Stimulated activated CD4-positive, alpha-beta T cell treated with anti-CD3 and anti-CD28 coated beads, Interleukin-15, amount 100 ng/mL, for 1 hour (primary cell): ENCODE data around the gene ONECUT3.
"Not testable (repeated sequence)": the region's sequence is repeated elsewhere in the genome, so short reads cannot be mapped to it uniquely, and the experiment has no call there.

Experiments used
- DNase-seq, 2 donors: peaks; one replicate each; pipeline ENCODE4 v3.0.0-alpha.2; 2020; ENCODE audit warnings: low read depth in 1 of 2, low spot score in 1 of 2

ONECUT3 gene

DNA sequence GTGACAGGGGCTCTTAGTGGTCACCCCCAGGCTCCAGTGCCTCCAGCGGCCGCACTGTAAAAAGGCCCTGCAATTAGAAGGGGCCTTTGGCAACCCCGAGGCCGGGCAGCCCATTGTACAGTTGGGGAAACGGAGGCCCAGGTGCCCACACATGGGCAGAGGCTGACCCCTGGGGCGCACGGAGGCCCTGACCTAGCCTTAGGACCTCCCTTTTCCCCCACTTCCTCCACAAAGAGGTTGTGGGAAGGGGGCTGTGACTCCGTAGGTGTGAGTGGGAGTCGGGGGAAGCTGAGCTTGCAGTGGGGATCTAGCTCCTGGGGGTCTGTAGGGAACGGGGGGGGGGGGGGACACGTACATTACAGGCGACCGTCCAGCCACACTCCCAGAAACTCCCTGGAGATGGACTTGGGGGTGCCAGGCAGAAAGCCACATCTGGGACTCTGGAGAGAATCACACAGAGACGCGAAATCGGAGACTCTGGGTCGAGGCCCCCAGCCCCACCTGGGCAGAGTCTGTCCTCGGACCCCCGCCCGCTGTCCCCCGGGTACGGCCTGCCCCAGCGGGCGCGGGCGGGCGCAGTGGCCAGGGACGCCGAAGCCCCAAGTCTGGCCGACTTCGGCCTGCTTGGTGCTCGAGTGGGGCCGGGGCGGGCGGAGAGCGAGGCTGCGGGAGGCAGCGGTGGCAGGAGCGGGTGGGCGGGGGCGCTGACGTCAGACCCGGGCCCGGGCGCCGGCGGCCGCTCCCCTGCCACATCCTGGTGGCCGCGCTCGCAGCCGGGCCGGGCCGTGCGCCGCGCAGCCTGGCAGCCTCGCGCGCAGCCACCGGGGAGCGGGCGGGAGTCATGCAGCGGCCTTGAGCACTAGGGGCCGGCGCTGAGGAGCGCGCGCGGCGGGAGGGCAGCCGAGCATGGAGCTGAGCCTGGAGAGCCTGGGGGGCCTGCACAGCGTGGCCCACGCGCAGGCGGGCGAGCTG, at the start of gene ONECUT3:
Gene ONECUT3 (plus strand): TSS at position 750 of the 972 bp plus-strand sequence. CDS start 157 bp downstream, at position 907.
- no peak for DNase-seq

DNA sequence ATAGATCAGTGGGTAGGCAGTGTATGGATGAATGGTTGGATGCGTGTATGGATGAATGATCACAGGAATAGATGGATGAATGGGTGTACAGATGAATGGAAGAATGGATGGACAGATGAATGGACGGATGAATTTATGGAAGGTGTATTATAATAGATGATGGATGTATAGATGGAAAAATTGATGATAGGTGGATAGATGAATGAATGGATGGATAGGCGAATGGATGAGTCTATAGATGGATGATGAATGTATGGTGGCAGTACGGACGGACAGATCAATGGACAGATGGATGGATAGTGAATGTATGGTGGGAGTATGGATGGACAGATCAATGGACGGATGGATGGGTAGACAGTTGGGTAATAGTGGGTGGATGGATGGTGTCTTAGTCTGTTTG, 49.0 kb upstream of the ONECUT3 start:
- DNase-seq = no peak

DNA sequence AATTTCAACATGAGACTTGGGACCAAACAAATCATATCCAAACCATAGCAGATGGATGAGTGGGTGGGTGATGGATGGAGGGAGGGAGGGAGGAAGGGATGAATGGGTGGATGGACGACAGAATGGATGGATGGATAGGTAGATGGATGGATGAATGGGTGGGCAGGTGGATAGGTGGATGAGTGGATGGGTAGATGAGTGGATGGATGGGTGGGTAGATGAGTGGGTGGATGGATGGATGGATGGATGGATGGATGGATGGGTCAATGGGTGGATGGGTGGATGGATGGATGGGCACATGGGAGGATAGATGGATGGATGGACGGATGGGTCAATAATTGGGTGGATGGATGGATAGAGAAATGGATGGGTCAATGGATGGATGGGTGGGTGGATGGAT, 47.9 kb upstream of the ONECUT3 start:
- no peak for DNase-seq

DNA sequence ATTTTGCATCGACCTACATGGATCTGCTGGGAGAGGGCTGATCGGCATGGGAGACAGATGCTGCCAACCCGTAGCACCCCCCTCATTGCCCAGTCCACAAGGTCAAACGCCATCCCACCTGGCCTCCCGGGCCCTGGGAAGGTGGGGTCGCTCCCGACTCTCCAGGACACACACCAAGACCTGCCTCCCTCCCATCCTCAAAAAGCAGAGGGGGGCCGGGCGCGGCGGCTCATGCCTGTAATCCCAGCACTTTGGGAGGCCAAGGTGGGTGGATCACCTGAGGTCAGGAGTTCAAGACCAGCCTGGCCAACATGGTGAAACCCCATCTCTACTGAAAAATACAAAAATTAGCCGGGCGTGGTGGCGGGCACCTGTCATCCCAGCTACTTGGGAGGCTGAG, 46.7 kb upstream of the ONECUT3 start:
- DNase-seq = not testable (repeated sequence)

DNA sequence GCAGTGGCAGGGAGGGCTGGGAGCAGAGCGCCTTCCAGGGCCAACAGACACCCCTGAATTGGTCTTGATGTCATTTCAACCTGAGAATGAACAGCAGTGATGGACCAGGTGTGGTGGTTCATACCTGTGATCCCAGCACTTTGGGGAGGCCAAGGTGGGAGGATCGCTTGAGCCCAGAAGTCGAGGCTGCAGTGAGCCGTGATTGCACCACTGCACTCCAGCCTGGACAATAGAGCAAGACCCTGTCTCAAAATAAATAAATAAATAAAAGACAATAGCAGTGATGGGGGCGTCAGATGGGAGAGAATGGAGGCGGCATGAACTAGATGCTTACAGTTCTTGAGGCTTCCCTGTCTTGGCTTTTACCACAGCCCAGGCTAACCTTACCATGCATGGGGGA, 46.1 kb upstream of the ONECUT3 start:
- no peak for DNase-seq

DNA sequence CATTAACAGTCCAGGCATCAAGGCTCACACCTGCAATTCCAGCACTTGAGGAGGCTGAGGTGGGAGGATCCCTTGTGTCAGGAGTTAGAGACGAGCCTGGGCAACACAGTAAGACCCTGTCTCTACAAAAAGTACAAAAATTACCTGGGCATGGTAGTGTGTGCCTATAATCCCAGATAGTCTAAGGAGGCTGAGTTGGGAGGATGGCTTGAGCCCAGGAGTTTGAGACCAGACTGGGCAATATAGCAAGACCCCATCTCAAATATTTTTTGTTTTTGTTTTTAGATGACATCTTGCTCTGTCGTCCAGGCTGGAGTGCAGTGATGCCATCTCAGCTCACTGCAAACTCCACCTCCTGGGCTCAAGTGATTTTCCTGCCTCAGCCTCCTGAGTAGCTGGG, 40.1 kb upstream of the ONECUT3 start:
- DNase-seq = no peak

DNA sequence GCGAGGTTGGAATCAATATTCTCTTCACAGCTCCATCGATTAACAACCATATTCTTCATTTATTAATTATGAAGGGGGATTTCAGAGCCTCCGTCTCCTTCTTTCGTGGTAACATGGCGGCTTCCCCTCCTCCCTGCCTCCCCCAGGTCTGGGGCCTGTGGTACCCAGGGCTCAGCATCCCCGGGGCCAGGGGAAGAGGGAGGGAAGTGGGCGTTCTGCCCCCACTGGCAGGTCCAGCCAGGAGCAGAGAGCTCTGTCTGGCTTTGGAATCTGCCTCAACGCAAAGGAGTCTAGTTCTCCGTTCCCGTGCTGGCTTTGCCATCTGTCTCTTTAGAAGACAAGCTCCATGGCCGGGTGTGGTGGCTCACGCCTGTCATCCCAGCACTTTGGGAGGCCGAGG, 37.8 kb upstream of the ONECUT3 start:
- no peak for DNase-seq

DNA sequence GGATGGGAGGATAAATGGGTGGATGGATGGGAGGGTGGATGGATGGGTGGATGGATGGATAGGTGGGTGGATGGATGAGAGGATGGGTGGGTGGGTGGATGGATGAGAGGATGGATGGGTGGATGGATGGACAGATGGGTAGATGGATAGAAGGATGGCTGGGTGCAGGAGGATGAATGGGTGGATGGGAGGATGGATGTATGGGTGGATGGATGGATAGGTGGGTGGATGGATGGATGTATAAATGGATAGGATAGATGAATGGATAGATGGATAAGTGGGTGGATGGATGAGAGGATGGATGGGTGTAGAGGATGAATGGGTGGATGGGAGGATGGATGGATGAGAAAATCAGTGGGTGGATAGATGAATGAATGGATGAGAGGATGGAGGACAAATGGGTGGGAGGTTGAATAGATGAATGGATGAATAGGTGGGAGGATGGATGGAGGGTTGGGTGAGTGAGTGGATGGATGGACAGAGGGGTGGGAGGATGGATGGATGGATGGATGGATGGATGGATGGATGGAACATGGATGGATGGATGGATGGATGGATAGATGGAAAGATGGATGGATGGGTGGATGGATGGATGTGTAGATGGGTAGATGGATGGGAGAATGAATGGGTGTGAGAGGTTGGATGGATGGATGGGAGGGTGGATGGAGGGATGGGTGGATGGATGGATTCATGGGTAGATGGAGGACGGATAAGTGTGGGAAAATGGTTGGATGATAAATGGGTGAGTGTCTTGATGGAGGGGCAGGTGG, 35.9 kb upstream of the ONECUT3 start:
- no peak for DNase-seq

DNA sequence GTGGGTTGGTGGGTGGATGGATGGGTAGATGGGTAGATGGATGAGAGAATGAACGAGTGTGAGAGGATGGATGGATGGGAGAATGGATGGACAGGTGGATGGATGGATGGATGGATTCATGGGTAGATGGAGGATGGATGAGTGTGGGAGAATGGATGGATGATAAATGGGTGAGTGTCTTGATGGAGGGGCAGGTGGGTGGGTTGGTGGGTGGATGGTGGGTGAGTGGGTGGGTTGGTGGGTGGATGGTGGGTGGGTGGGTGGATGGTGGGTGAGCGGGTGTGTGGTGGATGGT, 35.4 kb upstream of the ONECUT3 start:
- DNase-seq = no peak

DNA sequence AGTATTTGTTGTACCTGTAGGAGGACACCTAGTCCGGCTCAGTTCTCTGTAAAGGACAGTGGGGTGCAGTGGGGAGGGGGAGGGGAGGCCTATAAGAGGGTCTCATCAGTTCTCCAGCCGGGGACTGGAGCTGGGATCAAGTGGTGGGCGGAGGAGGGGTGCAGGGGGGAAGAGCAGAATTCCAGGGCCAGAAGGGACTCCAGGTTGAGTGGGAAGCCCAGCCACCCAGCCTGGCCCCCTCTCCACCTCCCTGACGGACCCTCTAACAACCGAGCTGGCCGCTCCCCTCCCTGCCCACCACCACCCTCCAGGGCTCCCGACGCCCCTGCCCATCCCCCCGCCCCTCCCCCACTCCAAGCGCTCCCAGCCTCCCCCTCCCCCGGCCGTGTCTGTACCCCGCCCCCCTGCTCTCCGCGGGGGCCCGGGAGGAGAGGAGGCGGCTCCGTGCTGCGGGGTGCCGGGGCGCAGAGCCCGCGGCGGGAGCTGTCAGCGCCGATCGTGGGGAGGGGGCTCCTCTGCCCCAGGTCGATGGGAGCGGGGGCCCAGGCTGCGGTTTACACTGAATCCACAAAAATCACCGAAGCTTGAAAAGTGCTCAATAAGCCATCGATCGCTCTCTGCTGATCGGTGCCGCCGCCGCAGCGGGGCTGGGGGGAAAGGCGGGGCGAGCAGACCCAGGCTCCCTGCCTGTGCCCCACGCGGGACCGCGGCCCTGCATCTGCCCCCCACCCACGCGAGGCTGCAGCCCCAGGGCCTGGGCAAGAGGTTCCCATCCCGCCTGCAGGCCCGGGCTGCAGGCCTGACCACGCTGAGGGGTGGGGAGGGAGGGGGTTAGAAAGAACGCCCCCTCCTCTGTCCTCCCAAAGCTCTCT, 34.6 kb upstream of the ONECUT3 start:
- DNase-seq = no peak

DNA sequence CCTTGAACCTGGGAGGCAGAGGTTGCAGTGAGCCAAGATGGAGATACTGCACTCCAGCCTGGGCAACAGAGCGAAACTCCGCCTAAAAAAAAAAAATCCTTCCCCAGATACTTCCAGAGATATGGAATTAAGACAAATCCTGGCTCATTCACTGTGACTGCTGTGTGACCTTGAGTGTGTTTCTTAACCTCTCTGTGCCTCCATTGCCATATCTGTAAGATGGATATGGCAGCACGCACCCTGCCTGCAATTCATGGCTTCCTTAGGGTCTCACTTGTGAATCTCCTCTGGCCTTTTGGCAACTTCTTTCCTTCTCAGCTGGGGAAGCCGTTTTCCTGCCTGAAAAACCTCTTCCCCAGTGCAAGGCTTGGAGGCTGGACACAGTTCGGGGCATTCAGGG, 33.8 kb upstream of the ONECUT3 start:
- no peak for DNase-seq

DNA sequence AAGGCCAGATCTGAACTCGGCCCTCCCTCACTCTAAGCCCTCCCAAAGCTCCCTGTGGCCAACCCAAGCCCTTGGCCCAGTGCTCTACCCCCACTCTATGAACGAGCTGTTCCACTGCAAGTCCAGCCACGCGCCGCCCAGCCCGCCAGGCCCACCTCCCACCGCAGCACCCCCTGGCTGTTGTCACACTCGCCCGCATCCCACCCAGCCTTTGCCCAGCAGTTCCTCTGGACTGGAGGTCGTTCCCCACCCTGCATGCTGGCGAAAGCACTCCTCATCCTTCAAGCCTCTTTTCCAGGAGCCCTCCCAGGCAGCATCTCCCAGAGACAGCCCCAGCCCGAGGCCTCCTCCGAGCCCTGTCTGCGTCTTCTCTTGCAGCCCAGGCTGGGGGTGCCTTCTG, 33.1 kb upstream of the ONECUT3 start:
- no peak for DNase-seq

DNA sequence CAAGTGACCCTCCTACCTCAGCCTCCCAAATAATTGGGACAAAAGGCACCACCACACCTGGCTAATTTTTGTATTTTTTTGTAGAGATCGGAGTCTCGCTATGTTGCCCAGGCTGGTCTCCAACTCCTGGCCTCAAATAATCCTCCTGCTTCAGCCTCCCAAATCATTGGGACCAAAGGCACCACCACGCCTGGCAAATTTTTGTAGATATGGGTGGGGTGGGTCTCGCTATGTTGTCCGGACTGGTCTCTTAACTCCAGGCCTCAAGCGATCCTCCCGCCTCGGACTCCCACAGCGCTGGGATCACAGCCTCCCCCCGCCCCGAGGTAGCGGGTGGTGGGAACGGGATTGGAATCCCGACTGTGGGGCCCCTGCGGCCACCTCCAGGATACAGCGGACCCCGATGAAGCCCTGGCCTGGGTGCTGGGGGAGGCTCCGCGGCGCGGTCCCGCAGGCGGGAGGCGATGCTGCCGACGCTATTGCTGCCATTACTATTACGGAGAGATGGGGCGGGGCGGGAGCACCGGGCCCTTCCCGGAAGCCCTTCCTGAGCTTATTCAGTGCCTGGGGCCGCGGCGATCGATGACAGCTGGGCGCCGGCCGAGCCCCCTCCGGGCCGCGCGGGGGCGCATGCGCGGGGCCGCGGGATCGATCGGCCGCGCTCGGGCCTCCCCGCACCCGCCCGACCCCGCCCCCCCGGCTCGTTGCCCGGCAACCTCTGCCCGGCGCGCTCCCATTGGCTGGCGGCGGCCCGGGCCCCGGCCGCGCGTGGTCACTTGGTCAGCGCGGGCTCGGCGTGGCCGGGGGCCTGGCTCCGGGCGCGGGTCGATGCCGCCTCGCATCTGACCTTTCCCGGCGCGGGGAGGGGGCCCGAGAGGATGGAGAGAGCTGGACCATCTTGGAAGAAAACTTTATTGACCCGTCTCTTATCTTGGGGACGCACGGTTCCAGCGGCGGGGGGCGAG, 27.9 kb upstream of the ONECUT3 start:
- DNase-seq = peak in 1 of 2 donors; percentile 22

DNA sequence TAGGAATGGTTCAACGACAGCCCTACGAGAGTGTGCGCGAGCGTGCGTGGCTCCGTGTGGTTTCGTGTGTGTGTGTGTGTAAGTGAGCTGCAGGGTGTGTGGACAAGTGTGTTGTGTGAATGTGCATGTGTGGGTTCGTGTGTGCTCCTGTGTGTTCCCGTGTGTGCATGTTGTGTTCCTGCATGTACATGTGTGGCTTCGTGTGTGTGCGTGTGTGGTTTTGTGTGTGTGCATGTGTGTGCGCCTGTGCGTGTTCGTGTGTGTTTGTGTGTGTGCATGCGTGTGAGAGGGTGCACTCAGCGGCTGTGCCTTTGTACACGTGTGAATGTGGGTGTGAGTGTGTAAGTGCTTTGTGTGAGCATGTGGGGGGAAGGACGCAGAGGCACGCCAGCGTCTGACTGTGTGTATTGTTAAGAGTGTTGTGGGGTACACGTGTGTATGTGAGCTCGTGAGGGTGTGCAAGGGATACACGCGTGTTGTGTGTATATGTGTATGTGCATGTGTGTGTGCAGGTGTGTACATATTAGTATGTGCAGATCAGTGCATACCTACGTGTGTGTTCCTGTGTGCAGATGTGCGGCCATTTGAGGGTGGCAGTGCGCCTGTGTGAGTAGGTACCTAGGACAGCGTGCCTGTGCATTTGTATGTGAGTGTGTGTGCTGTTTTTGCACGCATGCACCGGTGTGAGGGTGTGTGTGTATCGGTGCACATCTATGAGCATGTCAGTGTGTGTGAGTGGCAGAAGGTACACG, 24.3 kb upstream of the ONECUT3 start:
- DNase-seq = no peak

DNA sequence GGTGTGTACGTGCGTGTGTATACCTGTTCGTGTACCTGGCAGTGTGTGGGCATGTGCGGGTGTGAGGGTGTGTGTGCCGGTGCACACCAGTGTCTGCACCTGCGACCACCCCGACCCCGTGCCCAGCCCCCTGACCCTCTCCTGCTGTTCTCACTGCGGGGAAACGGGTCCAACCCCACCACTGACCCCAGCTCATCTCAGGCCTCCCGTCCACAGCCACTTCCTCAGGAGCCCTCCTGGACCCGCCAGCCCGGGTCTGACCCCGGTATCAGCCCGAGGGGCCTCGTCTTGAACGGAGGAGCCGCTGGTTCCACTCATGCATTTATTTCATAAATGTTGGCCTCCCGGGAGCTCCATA, 23.8 kb upstream of the ONECUT3 start:
- no peak for DNase-seq

DNA sequence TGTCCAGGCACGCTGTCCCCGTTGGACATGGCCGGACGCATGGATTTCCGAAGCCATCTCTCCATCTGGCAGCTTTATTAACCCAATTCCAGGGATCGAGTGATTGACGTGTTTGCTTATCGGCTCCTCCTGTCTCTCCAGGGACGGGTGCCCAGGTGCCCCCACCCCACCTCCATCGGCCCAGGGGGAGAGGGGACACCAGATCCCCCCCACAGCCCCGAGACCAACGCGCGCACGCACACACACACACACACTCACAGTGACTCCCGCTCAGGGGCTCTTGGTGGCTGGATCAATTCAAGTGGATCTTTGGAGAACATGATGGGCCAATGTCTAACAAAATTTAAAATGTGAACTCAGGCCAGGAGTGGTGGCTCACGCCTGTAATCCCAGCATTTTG, 23.1 kb upstream of the ONECUT3 start:
- no peak for DNase-seq

DNA sequence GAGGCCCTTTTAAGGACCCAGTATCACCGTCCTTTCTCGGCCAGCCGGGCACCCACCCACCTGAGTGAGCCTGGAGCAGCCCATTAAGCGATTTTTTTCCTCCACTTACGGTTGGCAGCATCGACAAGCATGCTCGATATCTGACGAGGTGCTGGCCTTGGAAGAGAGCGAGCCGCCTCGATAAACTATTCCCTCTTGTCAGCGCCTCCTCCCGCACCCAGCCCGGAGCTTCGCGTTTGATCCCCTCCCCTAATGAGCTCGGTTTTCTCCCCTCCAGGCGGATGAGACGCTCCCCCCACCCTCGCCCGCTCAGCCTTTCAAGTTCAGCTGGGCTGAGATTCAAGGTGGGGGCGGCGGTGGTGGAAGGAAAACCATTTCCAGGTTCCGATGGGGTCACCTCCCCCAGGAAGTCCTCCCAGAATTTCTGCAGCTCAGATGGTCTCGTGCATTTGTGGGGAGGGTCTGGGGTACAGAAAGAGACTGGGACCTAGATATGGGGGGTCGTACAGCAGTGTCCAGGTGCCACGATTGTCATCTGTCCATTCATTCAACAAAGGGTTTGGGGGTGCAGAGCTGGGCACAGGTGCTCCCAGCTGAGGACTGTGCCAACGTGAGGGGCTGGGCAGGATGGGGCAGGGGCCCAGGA, 18.9 kb upstream of the ONECUT3 start:
- DNase-seq = no peak

DNA sequence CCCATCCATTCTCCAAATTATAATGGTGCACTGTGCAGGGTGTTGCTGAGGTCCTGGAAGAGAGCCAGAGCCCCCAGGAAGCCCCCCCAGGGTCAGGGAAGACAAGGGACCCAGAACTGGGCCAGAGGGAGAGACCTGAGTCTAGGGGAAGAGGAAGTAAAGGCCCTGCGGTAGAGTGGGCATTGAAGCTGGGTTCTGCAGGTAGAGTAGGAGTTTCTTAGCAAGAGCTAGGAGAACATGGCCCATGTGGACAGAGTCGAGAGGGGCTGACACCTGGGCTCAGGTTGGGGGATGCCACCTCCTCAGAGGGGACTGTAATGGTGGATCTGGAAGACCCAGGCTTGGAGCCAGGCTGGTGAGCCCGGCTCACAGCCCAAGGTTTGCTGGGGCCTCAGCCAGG, 17.0 kb upstream of the ONECUT3 start:
- DNase-seq = no peak

DNA sequence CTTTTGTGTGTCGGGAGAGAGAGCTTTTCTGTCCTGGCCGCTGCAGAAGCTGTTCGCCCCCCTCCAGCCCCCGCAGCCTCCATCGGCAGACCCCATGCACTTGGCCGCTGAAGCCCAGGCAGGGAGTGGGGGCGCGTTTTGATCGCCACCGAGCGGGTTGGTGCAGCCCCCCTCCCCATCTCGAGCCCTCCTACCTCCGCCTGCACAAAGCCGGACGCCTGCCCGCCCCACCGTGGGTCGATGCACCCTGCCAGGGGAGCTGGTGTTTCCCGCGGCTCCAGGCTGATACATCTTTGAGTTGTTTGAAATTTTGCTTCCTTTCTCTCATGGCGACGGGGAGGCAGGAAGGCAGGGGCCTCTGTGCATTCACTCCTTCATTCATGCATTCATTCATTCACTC, 16.4 kb upstream of the ONECUT3 start:
- DNase-seq = no peak
